SK-N-SH treated with all-trans-retinoic acid at 6 μM for 48 hours (cell line): ENCODE measurements around the gene KCND2.

Experiments used
- ARNTL ChIP-seq: fragments of 450-650 bp; formaldehyde crosslinking; IDR thresholded peaks from 2 replicates; pipeline ENCODE4 v1.5.0; 2020; ENCODE audit warnings: low read depth, mild to moderate bottlenecking, moderate library complexity, borderline replicate concordance
- CREB5 ChIP-seq: fragments of 250-450 bp; sonication (Bioruptor Pico); IDR thresholded peaks from 2 replicates; pipeline ENCODE4 v1.5.1; 2020; ENCODE audit warnings: low read depth, mild to moderate bottlenecking, moderate library complexity
- CSDC2 ChIP-seq: fragments of 250-450 bp; sonication (Bioruptor Pico); IDR thresholded peaks from 2 replicates; pipeline ENCODE4 v1.5.0; 2020; ENCODE audit warnings: mild to moderate bottlenecking, moderate library complexity
- GLIS3 ChIP-seq: fragments of 250-450 bp; sonication (Bioruptor Pico); IDR thresholded peaks from 2 replicates; pipeline ENCODE4 v1.5.0; 2020; ENCODE audit warnings: mild to moderate bottlenecking, moderate library complexity
- OSR1 ChIP-seq: fragments of 250-450 bp; sonication (Bioruptor Pico); IDR thresholded peaks from 2 replicates; pipeline ENCODE4 v1.8.0; 2022; ENCODE audit warnings: moderate library complexity, mild to moderate bottlenecking, inconsistent platforms
- PATZ1 ChIP-seq: fragments of 250-450 bp; sonication (Bioruptor Pico); IDR thresholded peaks from 2 replicates; pipeline ENCODE4 v1.8.0; 2020; ENCODE audit warnings: mild to moderate bottlenecking, moderate library complexity, borderline replicate concordance
- PPARA ChIP-seq: fragments of 250-450 bp; sonication (Bioruptor Pico); IDR thresholded peaks from 2 replicates; pipeline ENCODE4 v1.5.0; 2020; ENCODE audit warnings: mild to moderate bottlenecking, borderline replicate concordance
- TCF4 ChIP-seq: fragments of 250-450 bp; sonication (Bioruptor Pico); IDR thresholded peaks from 2 replicates; pipeline ENCODE4 v1.8.0; 2021; ENCODE audit warnings: mild to moderate bottlenecking, moderate library complexity, borderline replicate concordance
- TOX ChIP-seq: fragments of 250-450 bp; sonication (Bioruptor Pico); IDR thresholded peaks from 2 replicates; pipeline ENCODE4 v1.8.0; 2021; ENCODE audit warnings: mild to moderate bottlenecking, moderate library complexity, borderline replicate concordance
- TSHZ2 ChIP-seq: fragments of 250-450 bp; sonication (Bioruptor Pico); IDR thresholded peaks from 2 replicates; pipeline ENCODE4 v1.5.0; 2020; ENCODE audit warnings: mild to moderate bottlenecking, moderate library complexity
- ZC3H10 ChIP-seq: fragments of 250-450 bp; sonication (Bioruptor Pico); IDR thresholded peaks from 2 replicates; pipeline ENCODE4 v1.5.1; 2021; ENCODE audit warnings: mild to moderate bottlenecking, moderate library complexity
- ZFP3 ChIP-seq: fragments of 250-450 bp; sonication (Bioruptor Pico); IDR thresholded peaks from 2 replicates; pipeline ENCODE4 v1.5.0; 2020; ENCODE audit warnings: mild to moderate bottlenecking, moderate library complexity
- ZFP30 ChIP-seq: fragments of 450-650 bp; formaldehyde crosslinking; IDR thresholded peaks from 2 replicates; pipeline ENCODE4 v1.5.0; 2022; ENCODE audit warnings: mild to moderate bottlenecking, moderate library complexity
- TF ChIP-seq, protein P1 (sequence below): fragments of 250-450 bp; sonication (Bioruptor Pico); IDR thresholded peaks from 2 replicates; pipeline ENCODE4 v1.8.0; 2021; ENCODE audit warnings: low read depth, mild to moderate bottlenecking, moderate library complexity, borderline replicate concordance

- TF ChIP-seq PATZ1 (CRISPR knock-in tag), result no peak
- TF ChIP-seq TSHZ2 (CRISPR knock-in tag), result no peak
- no peak for TF ChIP-seq ZFP30
- TF ChIP-seq CREB5, result no peak
- TF ChIP-seq ZC3H10 (CRISPR knock-in tag), result no peak
- no peak for TF ChIP-seq CSDC2
- TF ChIP-seq ARNTL (CRISPR knock-in tag), result no peak
- no peak for TF ChIP-seq PPARA (CRISPR knock-in tag)
- no peak for TF ChIP-seq GLIS3 (CRISPR knock-in tag)
- TF ChIP-seq, protein P1, sequence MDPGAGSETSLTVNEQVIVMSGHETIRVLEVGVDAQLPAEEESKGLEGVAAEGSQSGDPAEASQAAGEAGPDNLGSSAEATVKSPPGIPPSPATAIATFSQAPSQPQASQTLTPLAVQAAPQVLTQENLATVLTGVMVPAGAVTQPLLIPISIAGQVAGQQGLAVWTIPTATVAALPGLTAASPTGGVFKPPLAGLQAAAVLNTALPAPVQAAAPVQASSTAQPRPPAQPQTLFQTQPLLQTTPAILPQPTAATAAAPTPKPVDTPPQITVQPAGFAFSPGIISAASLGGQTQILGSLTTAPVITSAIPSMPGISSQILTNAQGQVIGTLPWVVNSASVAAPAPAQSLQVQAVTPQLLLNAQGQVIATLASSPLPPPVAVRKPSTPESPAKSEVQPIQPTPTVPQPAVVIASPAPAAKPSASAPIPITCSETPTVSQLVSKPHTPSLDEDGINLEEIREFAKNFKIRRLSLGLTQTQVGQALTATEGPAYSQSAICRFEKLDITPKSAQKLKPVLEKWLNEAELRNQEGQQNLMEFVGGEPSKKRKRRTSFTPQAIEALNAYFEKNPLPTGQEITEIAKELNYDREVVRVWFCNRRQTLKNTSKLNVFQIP (CRISPR knock-in tag), result no peak
- TF ChIP-seq TCF4 (CRISPR knock-in tag), result no peak
- no peak for TF ChIP-seq ZFP3
- TF ChIP-seq OSR1 (CRISPR knock-in tag), result no peak
- TF ChIP-seq TOX, result no peak
Observed at GRCh38 chr7:120521761-120522737, 249.1 kb downstream of the KCND2 start.
